HEK293T (cell line): ENCODE measurements around the gene TSPAN5.

Experiments
- SP1 ChIP-seq: fragments of 450-650 bp; IDR thresholded peaks from 2 replicates; pipeline ENCODE4 v1.6.1; 2017
- SUZ12 ChIP-seq: fragments of 450-650 bp; IDR thresholded peaks from 2 replicates; pipeline ENCODE4 v1.6.1; 2016; ENCODE audit warnings: mild to moderate bottlenecking

- TF ChIP-seq SUZ12 (no peak), SP1 (no peak)
Observed at GRCh38 chr4:98631506-98631905, 26.9 kb downstream of the TSPAN5 start.
